Panc1 (cell line): ENCODE results near the gene OR9Q1.

ENCODE experiments used
- POLR2AphosphoS5 ChIP-seq: IDR thresholded peaks from 2 replicates; pipeline ENCODE4 v1.6.1; 2012; ENCODE audit warnings: mild to moderate bottlenecking, low read depth, low read length, moderate library complexity
- REST ChIP-seq, 2 experiments: IDR thresholded peaks; 2 replicates each; pipeline ENCODE4 v1.6.1; 2011 to 2012; ENCODE audit warnings: low read depth in 2 of 2, control low read depth in 1 of 2, low read length in 1 of 2, mild to moderate bottlenecking in 1 of 2, moderate library complexity in 1 of 2; ENCODE audit not compliant: insufficient read depth in 1 of 2
- SIN3A ChIP-seq: IDR thresholded peaks from 2 replicates; pipeline ENCODE4 v1.6.1; 2012; ENCODE audit warnings: low read depth, mild to moderate bottlenecking, low read length, moderate library complexity, borderline replicate concordance; ENCODE audit not compliant: insufficient read depth
- TF ChIP-seq, protein P1 (sequence below): fragments of 450-650 bp; IDR thresholded peaks from 2 replicates; pipeline ENCODE4 v1.5.1; 2017; ENCODE audit warnings: mild to moderate bottlenecking

- TF ChIP-seq REST (IDR thresholded peaks at IDR 0.05; ENCODE audit: insufficient read depth in 1 of 2, low read depth in 2 of 2, low read length in 1 of 2) (no peak), POLR2AphosphoS5 (no peak), SIN3A (no peak)
- TF ChIP-seq, protein P1, sequence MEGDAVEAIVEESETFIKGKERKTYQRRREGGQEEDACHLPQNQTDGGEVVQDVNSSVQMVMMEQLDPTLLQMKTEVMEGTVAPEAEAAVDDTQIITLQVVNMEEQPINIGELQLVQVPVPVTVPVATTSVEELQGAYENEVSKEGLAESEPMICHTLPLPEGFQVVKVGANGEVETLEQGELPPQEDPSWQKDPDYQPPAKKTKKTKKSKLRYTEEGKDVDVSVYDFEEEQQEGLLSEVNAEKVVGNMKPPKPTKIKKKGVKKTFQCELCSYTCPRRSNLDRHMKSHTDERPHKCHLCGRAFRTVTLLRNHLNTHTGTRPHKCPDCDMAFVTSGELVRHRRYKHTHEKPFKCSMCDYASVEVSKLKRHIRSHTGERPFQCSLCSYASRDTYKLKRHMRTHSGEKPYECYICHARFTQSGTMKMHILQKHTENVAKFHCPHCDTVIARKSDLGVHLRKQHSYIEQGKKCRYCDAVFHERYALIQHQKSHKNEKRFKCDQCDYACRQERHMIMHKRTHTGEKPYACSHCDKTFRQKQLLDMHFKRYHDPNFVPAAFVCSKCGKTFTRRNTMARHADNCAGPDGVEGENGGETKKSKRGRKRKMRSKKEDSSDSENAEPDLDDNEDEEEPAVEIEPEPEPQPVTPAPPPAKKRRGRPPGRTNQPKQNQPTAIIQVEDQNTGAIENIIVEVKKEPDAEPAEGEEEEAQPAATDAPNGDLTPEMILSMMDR: no peak
Observed at GRCh38 chr11:58046231-58046630, 22.6 kb downstream of the OR9Q1 start.
